GM18519 (cell line): ENCODE results near the gene PTTG1IP.

Experiments used
- ATAC-seq: cut with Tn5 transposase; IDR thresholded peaks from one replicate; pipeline ENCODE4 v1.9.1; 2021; ENCODE audit warnings: mild to moderate bottlenecking, moderate library complexity; ENCODE audit not compliant: unreplicated experiment, low FRiP score

The PTTG1IP gene

DNA sequence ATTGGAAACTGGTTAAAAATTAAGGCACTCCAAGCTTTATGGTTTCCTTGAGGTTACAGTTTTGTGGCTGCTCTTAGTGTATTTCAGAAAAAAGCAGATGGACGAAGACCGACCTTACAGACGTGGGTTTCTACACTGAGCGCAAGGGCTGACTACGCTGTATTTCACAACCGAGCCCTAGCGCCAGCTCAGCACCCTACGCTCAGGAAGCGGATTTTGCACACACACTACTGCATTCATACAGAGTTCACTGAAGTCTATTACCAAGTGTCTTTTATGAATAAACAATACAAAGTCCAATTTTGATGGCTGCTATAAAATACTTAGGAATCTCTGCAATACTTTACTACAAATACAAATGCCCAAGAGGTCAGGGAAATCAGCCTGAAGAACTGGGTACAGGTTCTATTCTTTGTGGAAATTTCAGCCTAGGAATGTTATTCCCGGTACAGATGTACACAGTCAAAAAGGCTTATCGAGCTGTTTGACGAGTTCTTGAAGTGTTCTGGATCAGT lies 23.8 kb downstream of the PTTG1IP start:
- no peak for ATAC-seq

- no peak for ATAC-seq
Measured at GRCh38 chr21:44848821-44849521, 24.5 kb downstream of the PTTG1IP start.

DNA sequence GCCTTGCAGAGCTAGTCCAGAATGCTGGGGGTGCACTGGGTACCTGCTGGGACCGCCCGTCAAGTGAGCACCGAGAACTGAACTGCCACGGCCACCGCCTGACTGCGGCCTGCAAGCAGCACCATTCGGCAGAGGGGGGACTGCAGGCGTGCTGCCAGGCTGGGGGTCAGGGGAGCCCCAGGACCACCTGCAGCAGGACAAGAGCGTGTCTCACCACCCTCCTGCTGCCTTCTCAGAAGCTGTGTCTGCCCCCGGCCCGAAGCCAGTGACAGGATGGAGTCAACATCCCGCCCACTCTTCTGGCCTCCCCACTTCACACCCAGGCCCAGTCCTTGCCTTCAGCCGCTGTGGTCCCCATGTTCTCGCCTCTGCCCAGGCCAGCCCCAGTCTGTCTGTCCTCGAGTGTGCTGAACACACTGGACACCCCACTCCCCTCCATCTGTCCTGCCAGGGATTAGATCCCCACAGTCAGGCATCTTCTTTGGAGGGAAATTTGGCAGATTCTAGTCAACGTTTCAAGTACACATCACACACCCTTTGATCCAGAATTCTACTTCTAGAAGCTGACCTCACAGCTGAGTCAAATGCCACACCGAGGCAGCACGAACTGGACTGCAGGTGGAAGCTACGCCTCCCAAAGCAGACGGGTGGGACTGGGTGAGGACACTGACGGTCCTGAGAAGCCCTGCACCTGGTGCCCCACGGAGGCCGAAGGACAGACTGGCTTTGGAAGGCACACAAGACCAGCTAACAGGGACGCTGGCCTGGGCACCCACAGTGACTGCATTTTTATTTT lies 26.0 kb downstream of the PTTG1IP start:
- no peak for ATAC-seq

DNA sequence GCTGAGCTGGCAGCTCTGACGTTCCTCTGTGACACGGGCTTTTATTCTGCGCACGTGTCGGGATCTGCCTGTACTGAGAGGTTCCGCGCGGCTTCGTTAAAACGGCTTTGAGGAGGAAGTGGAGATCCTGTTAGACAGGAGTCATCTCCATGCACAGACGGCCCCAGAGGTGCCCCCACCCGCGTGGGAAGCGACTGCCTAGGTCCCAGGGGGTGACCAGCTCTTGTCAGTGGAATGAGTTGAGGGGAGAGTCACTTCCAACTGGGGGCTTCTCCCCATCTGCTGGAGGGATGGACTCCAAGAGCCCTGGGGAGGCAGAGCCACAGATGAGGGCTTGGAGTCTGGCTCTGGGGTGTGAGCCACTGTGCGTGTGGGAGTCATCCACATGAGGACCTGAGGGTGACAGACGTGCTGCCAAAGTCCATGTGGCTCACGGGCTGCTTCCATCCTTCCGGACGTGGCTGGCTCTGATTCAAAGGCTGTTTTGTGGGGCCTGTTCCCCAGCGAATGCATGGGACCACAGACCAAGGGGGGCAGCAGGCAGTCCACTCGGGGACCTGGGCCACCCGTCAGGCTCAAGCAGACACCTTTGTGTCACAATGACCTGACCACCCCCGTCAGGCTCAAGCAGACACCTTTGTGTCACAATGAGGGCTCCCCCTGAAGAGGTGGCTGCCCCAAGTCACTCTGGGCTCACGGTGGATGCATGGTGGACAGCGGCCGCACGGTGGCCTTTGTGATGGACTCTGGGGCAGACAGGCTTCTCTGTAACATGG lies 26.8 kb downstream of the PTTG1IP start:
- ATAC-seq, result no peak

- no peak for ATAC-seq
Measured at GRCh38 chr21:44846224-44846484, 27.3 kb downstream of the PTTG1IP start.

DNA sequence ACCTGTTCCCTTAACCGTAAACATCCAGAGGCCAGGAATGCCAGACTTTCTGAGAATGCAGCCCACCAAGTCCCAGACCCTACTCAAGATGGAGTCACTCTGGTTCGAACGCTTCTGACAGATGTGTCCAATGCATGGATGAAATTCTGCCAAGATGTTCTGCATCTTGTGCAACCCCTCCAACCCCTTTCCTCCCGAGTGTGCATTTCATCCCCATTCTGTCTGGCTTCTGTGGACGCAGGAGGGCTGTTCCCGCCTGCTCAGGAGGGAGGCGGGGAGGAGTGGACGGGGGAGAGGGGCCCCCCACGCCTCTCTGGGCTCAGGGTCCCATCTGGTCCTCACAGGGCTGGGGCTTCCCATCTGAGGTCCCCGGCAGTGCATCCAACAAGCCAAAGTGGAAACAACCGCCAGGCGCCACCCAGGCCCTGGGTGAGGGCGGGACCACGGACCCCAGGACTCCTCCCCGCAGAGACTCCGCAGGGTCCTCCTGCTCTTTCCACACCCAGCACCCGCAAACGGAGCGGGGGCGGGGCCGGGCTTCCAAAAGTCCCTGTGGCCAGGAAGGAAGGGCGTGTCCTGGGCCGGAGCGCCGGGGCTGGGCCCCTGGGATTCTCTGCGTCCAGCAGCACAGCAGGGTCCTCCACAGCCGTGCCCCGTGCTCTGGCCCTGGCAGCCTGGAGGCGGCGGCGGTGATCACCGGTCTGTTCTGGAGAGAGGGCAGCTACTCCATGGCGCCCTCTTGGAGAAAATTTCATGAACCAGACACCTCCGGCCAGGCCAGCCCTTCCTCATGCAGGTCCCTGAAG lies 27.9 kb downstream of the PTTG1IP start:
- ATAC-seq, result no peak

- no peak for ATAC-seq
Measured at GRCh38 chr21:44844256-44844655, 29.2 kb downstream of the PTTG1IP start.

DNA sequence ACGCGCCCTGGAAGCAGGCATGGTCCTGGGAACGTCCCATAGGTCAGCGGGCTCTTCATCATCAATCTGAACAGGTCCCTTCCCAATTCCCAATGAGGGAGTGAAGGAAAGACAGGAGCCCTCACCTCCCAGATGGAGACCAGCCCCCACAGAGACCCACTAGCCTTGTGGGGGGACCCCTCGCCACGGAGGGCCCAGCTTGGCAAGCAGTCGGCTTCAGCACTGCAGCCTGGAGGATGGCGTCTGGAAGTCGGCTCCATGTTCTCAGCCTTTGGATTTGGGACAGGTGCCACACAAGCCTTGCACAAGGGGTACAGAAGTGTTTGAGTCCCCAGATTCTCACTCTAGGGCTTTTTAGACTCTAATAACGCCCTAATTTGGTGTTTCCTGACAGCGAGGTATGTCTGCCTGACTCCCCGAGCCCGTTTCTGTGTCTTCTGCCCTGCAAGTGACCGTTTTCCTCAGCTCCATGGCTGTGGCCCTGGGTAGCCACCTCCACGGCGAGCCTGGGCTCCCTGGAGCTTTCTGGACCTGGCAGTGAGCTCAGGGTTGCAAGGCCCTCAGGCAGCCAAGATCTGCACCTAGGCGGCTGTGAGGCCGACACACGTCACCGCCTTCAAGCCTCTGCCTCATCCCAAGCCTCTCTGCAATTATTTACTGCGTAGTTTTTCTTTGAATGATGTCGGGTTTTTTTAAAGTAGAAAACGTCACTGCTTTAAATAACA lies 30.6 kb downstream of the PTTG1IP start:
- no peak for ATAC-seq

DNA sequence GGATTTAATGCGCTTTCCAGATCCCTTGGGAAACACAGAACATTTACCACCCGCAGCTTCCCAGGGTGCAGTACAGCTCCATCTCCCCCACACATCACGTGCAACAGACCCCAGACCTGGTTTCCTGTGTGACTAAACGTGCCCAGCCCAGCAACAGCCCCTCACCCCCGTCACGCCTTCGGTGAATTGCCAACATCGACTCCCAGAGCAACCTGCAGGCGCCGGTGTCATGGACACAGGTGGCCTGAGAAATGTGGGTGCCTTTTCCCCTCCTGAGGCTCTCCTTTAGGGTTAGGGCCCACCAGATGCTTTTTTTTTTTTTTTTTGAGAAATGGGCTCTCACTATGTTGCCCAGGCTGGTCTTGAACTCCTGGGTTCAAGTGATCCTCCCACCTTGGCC lies 31.4 kb downstream of the PTTG1IP start:
- no peak for ATAC-seq

DNA sequence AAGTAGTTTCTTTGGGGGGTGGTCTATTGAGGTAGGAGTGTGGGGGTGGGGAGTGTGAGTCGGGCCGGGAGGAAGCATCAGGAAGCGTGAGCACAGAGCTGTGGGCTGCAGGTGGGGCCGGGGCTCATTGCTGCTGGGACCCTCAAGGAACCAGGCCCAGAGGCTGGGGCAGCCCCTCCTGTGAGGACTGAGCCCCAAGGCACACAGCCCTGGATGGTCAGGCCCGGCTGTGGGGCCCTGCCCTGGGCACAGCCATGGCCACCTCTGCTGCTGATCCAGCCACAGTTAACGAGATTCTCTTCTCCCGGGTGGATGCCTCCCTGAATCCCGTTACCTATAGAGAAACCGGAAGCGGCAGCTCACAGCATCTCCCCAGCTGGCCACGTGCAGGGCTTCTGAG lies 32.7 kb downstream of the PTTG1IP start:
- ATAC-seq, result no peak

DNA sequence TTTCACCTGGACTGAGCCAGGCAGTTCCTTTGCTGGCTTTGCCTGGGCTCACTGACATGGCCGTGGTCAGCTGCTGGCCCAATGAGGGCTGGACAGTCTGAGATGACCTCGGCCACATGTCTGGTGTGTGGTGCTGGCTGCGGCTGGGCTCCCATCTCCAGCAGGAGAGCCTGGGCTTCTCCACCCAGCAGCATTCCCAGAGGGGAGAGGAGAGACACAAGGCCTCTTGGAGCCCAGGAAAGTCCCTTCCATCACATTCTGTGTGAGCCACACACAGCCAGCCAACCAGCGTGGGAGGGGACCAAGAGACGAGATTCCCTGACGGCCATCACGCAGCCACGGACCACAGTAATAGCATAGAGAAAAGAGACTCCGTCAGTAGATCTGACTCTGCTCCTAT lies 34.5 kb downstream of the PTTG1IP start:
- no peak for ATAC-seq

- ATAC-seq, result no peak
Measured at GRCh38 chr21:44838039-44838895, 35.2 kb downstream of the PTTG1IP start.

- no peak for ATAC-seq
Measured at GRCh38 chr21:44837537-44837936, 36.0 kb downstream of the PTTG1IP start.

- ATAC-seq, result no peak
Measured at GRCh38 chr21:44836666-44837471, 36.6 kb downstream of the PTTG1IP start.

DNA sequence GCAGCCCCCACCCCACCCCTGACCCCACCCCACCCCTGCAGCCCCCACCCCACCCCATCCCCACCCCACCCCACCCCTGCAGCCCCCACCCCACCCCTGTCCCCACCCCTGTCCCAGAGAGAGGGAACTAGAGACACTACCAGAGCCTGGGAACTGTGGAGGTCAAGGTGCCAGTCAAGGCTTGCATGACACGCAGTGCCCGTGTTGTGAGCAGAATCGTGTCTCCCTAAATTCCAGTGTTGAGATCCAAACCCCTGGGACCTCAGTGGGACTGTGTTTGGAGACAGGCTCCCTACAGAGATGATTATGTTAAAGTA lies 37.2 kb downstream of the PTTG1IP start:
- no peak for ATAC-seq

DNA sequence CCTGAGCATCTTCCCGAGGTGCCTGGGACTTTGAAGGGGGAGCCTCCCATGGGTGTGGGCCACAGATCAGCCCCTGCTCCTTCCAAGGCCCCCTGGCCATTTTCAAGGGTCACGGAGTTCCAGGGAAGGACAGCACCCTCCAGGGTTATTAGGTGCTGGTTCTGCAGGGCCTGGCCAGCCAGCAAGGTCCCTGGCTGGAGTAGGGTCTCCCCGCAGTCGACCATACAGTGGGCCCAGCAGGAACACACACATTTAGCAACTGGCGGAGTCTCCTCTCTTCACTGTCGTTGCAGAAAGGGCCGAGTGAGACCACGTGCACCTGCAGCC lies 37.9 kb downstream of the PTTG1IP start:
- no peak for ATAC-seq

DNA sequence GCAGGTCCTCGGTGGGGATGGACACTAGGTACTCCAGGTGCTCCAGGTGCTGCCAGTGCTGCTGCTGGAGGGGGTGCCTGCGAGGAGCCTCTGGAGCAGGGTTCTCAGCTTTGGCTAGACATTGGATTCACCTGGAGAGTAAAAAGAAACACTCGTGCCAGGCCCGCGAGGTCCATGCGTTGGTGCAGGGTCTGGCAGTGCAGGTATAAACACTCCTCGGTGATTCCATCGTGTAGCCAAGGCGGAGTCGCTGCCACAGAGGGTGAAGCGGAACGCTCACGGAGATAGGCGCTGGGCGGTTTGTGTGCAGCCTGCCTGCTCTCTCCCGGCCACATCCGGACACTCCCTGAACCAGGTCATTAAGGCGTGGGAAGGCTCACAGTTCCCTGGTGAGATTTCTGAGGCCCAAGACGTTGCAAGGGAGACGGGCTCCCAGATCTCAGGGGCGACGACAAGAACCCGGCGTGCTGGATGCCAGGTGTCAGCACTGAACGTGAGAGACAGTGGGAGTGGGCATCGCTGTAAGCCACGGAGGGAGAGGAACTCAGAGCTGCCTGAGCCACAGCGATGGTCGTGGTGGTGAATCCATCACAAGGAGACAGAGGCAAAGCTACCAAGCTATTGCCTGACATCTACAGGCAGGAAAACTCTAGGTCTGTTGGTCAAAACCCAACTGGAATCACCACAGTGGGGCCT lies 38.4 kb downstream of the PTTG1IP start:
- no peak for ATAC-seq
